Heart left ventricle (tissue), 16 donors: Measurements from ENCODE around the gene MYH13. TPM values are rescaled to one million over a fixed set of nuclear protein-coding genes. Genes with fewer than 3 reads are reported as not detected.

ENCODE experiments used
- ATAC-seq, 4 donors: fragments of 200-7000 bp; cut with Tn5 transposase; one replicate each; pipeline ENCODE4 v1.9.1; 2020 to 2022; ENCODE audit warnings: moderate library complexity in 4 of 4, mild to moderate bottlenecking in 3 of 4, moderate number of reproducible peaks in 1 of 4
- DNase-seq, 5 donors: peaks; one replicate each; pipeline ENCODE4 v3.0.0-alpha.2; 2020
- H3K27ac ChIP-seq, 12 donors: fragments of 200-600 bp; sonication (generic) in 4 of 12; one replicate each; pipeline versions ENCODE4 v1.5.0 to v1.8.0; 2016 to 2022; ENCODE audit warnings: mild to moderate bottlenecking in 2 of 12
- H3K27me3 ChIP-seq, 9 donors: fragments of 200-600 bp; sonication (generic) in 2 of 9; one replicate each; pipeline versions ENCODE4 v1.5.1 to v1.8.0; 2016 to 2022; ENCODE audit warnings: mild to moderate bottlenecking in 3 of 9
- H3K36me3 ChIP-seq, 9 donors: fragments of 200-600 bp; sonication (generic) in 2 of 9; one replicate each; pipeline versions ENCODE4 v1.5.0 to v1.8.0; 2018 to 2022; ENCODE audit warnings: mild to moderate bottlenecking in 2 of 9
- H3K4me1 ChIP-seq, 12 donors: fragments of 200-600 bp; sonication (generic) in 4 of 12; one replicate each; pipeline versions ENCODE4 v1.5.0 to v1.8.0; 2016 to 2022; ENCODE audit warnings: mild to moderate bottlenecking in 3 of 12
- H3K4me3 ChIP-seq, 12 donors: fragments of 200-600 bp; sonication (generic) in 4 of 12; one replicate each; pipeline versions ENCODE4 v1.5.0 to v1.8.0; 2017 to 2022; ENCODE audit warnings: mild to moderate bottlenecking in 9 of 12, moderate library complexity in 4 of 12
- H3K9me3 ChIP-seq, 12 donors: fragments of 200-600 bp; sonication (generic) in 4 of 12; one replicate each; pipeline versions ENCODE4 v1.5.0 to v1.8.0; 2016 to 2022; ENCODE audit warnings: mild to moderate bottlenecking in 1 of 12
- CTCF ChIP-seq, 12 donors: fragments of 200-600 bp; sonication (generic) in 4 of 12; IDR thresholded peaks; one replicate each; pipeline versions ENCODE4 v1.5.0 to v1.8.0; 2018 to 2022; ENCODE audit warnings: antibody characterized with exemption in 12 of 12, mild to moderate bottlenecking in 5 of 12
- POLR2A ChIP-seq, 2 donors: fragments of 450-650 bp; IDR thresholded peaks; one replicate each; pipeline ENCODE4 v1.6.1; 2017; ENCODE audit warnings: antibody characterized with exemption in 2 of 2, mild to moderate bottlenecking in 2 of 2, moderate library complexity in 2 of 2
- WGBS, 4 donors: extraction: QIAGEN DNeasy Blood & Tissue Kit in 2 of 4; methylation state at CpG; one replicate each; pipeline versions ENCODE4 v1.1.5 to v1.1.7; 2013 to 2018; 5-methylcytosine and 5-hydroxymethylcytosine counted together
- intact Hi-C, 10 donors: fragments of 100-400 bp; cut with DNase I; formaldehyde crosslinking; loops; one replicate each; pipeline versions ENCODE4 v1.11.1 to v1.14.2; 2022
- polyA plus RNA-seq, 2 donors: library from polyadenylated mRNA; stranded (reverse); fragments of 200-250 nt; gene quantifications; one replicate each; pipeline ENCODE4 v1.2.3, GENCODE V29; 2013
- total RNA-seq, 9 donors: library from RNA; depleted of rRNA in 2 of 9; stranded (reverse); fragments of >200 nt in 2 of 9; fragmentation: NEBNext Ultra II Directional in 3 of 9; extraction: Animal tissue kit (Norgen Biotek cat#: 25700) in 3 of 9; gene quantifications; one replicate each; pipeline versions ENCODE4 v1.1.0 to v1.2.4, GENCODE V29; 2016 to 2023
- donor health status: ischemic (EF 13 %, LVEDD 7.1; RV severe dilation, severe dysfunction).
- donor health status: healthy with polysubstance abuse.
- donor health status: DM: no; HTN: yes; CAD: no.
- donor health status: DM: no; HTN: no; CAD: no.
- donor health status: ischemic (EF 25% LVEDD 6.9; RV normal size, moderate dysfunction).
- donor health status: ischemic (EF 25% LVEDD 5.7; RV mildly dilated, moderate dysfunction).
- donor health status: healthy.
- donor health status: DM: yes; HTN: yes; CAD: no.
- donor health status: ischemic (EF 35%, LVEDD 5.7; RV mildly dilated, moderate dysfunction).
- donor health status: nonischemic (EF 11% LVEDD 7.7; RV severe dilation, severe dysfunction).
- donor health status: DM: yes; HTN: yes; CAD: no.
- donor health status: PGD.
- donor health status: ischemic (EF 29% LVEDD 5.4; RV normal size, mild dysfunction).
- donor health status: nonischemic (EF 23%, LVEDD 6.1; RV moderate dilation, normal function).

The MYH13 gene
- total and polyA plus RNA-seq, 11 donors, result 0.01 TPM; not detected in 10

- H3K9me3 ChIP-seq, result no peaks in the 10 kb centered on the region
- H3K4me3 ChIP-seq, result no peak overlapping the region
- H3K4me1 ChIP-seq, result no peaks in the 10 kb centered on the region
- no peak overlapping the region for H3K27ac ChIP-seq
- DNase-seq, result no peak
- intact Hi-C loops, result loop anchor here in 4 of 10 donors (5.0 to 10.0 kb wide), 3 partner anchors 287 to 400 kb away; no protein-coding TSS in a partner anchor
- WGBS, 4 donors, result 56 to 68% (median 64%) methylated on average over 4 of the region's 4 CpGs
- ATAC-seq, result no peak
- no peak for TF ChIP-seq POLR2A (IDR thresholded peaks at IDR 0.05)
- no peak for TF ChIP-seq CTCF (IDR thresholded peaks at IDR 0.05)
- H3K27me3 ChIP-seq, result peaks cover 0 to 5% (median 0%) of the 10 kb centered on the region in 9 donors
- peaks cover 0 to 12% (median 0%) of the 10 kb centered on the region in 9 donors for H3K36me3 ChIP-seq
These were observed 47.6 kb downstream of the MYH13 start for GRCh38 chr17:10325031-10325695.

GRCh38 chr17:10323812-10324610 is 48.8 kb downstream of the MYH13 start:
- no peak for ATAC-seq
- Histone ChIP-seq H3K4me3 (no peak overlapping the region), H3K27ac (no peak overlapping the region), H3K36me3 (peaks cover 0 to 12% (median 0%) of the 10 kb centered on the region in 9 donors), H3K9me3 (no peaks in the 10 kb centered on the region), H3K4me1 (no peaks in the 10 kb centered on the region), H3K27me3 (peaks cover 0 to 5% (median 0%) of the 10 kb centered on the region in 9 donors)
- no peak for TF ChIP-seq CTCF (IDR thresholded peaks at IDR 0.05)
- TF ChIP-seq POLR2A (IDR thresholded peaks at IDR 0.05), result no peak
- WGBS, 4 donors, result 80 to 89% (median 84%) methylated on average over 11 of the region's 11 CpGs
- intact Hi-C loops, result loop anchor here in 2 of 10 donors (10.0 kb wide), 1 partner anchor 399 kb away; no protein-coding TSS in a partner anchor
- no peak for DNase-seq

- H3K36me3 ChIP-seq, result peaks cover 0 to 12% (median 0%) of the 10 kb centered on the region in 9 donors
- ATAC-seq (no peak), DNase-seq (no peak)
- peaks cover 0 to 3% (median 0%) of the 10 kb centered on the region in 9 donors for H3K27me3 ChIP-seq
- H3K27ac ChIP-seq, result no peak overlapping the region
- H3K9me3 ChIP-seq, result no peaks in the 10 kb centered on the region
- TF ChIP-seq POLR2A (IDR thresholded peaks at IDR 0.05) (no peak), CTCF (IDR thresholded peaks at IDR 0.05) (no peak)
- 68 to 72% (median 69%) methylated on average over 9 of the region's 9 CpGs for WGBS, 4 donors
- H3K4me1 ChIP-seq, result peaks cover 0 to 11% (median 0%) of the 10 kb centered on the region in 12 donors
- intact Hi-C loops, result loop anchor here in 3 of 10 donors (10.0 kb wide), 3 partner anchors 64 to 394 kb away; no protein-coding TSS in a partner anchor
- H3K4me3 ChIP-seq, result no peak overlapping the region
These were observed 54.3 kb downstream of the MYH13 start for GRCh38 chr17:10318535-10318934.

GRCh38 chr17:10317543-10317834 is 55.3 kb downstream of the MYH13 start:
- ATAC-seq (no peak), DNase-seq (no peak)
- Histone ChIP-seq H3K27me3 (peaks cover 0 to 3% (median 0%) of the 10 kb centered on the region in 9 donors), H3K4me3 (no peak overlapping the region), H3K36me3 (peaks cover 0 to 12% (median 0%) of the 10 kb centered on the region in 9 donors), H3K4me1 (peaks cover 0 to 11% (median 0%) of the 10 kb centered on the region in 12 donors), H3K9me3 (no peaks in the 10 kb centered on the region), H3K27ac (no peak overlapping the region)
- 69 to 80% (median 75%) methylated on average over 5 of the region's 5 CpGs for WGBS, 4 donors
- intact Hi-C loops, result loop anchor here in 3 of 10 donors (10.0 kb wide), 3 partner anchors 63 to 393 kb away; no protein-coding TSS in a partner anchor
- no peak for TF ChIP-seq POLR2A (IDR thresholded peaks at IDR 0.05)
- peak in 1 of 12 donors; percentile 3 for TF ChIP-seq CTCF (IDR thresholded peaks at IDR 0.05)
